Stomach (tissue), 9 donors: ENCODE results near the gene FIZ1. TPM values are rescaled to one million over a fixed set of nuclear protein-coding genes. Genes with fewer than 3 reads are reported as not detected.

ENCODE experiments used
- DNase-seq, 2 donors: peaks; one replicate each; pipeline versions ENCODE4 v3.0.0 to v3.0.0-alpha.2; 2013 to 2019
- H3K27ac ChIP-seq, 5 donors: fragments of 200-600 bp in 4 of 5; sonication (generic) in 4 of 5; one replicate each; pipeline ENCODE4 v1.5.1; 2013 to 2019; ENCODE audit warnings: mild to moderate bottlenecking in 1 of 5, moderate library complexity in 1 of 5
- H3K27me3 ChIP-seq, 3 donors: fragments of 200-600 bp; sonication (generic); one replicate each; pipeline ENCODE4 v1.5.1; 2017 to 2019; ENCODE audit warnings: mixed run types in 1 of 3
- H3K36me3 ChIP-seq, 4 donors: fragments of 200-600 bp; sonication (generic); 1 replicate in 3 of 4; 2 replicates in 1 of 4; pipeline ENCODE4 v1.5.1; 2016 to 2019
- H3K4me1 ChIP-seq, 4 donors: fragments of 200-600 bp; sonication (generic); one replicate each; pipeline ENCODE4 v1.5.1; 2016 to 2019
- H3K4me3 ChIP-seq, 4 donors: fragments of 200-600 bp; sonication (generic) in 3 of 4; one replicate each; pipeline ENCODE4 v1.5.1; 2016 to 2019; ENCODE audit warnings: mild to moderate bottlenecking in 1 of 4
- H3K9me3 ChIP-seq, 4 donors: fragments of 200-600 bp; sonication (generic); one replicate each; pipeline ENCODE4 v1.5.1; 2016 to 2019
- CTCF ChIP-seq, 7 experiments: fragments of 450-650 bp in 4 of 7; fragments of 200-600 bp in 3 of 7; sonication (generic) in 3 of 7; IDR thresholded peaks; one replicate each; pipeline ENCODE4 v1.5.1; 2016 to 2019; ENCODE audit warnings: antibody characterized with exemption in 7 of 7, control low read depth in 2 of 7, mild to moderate bottlenecking in 1 of 7
- EP300 ChIP-seq: sonication (generic); formaldehyde crosslinking; IDR thresholded peaks from one replicate; pipeline ENCODE4 v1.6.1; 2017; ENCODE audit warnings: antibody characterized with exemption
- POLR2A ChIP-seq, 4 donors: fragments of 450-650 bp; IDR thresholded peaks; one replicate each; pipeline ENCODE4 v1.6.1; 2016; ENCODE audit warnings: antibody characterized with exemption in 4 of 4, control low read depth in 2 of 4, mild to moderate bottlenecking in 1 of 4, moderate library complexity in 1 of 4
- POLR2AphosphoS5 ChIP-seq, 3 donors: sonication (generic); formaldehyde crosslinking; IDR thresholded peaks; one replicate each; pipeline ENCODE4 v1.6.1; 2016; ENCODE audit warnings: antibody characterized with exemption in 3 of 3
- WGBS, 5 donors: extraction: QIAGEN DNeasy Blood & Tissue Kit in 3 of 5; methylation state at CpG; one replicate each; pipeline versions ENCODE4 v1.1.5 to v1.1.7; 2013 to 2018; 5-methylcytosine and 5-hydroxymethylcytosine counted together
- intact Hi-C: fragments of 100-400 bp; cut with DNase I; formaldehyde crosslinking; loops from one replicate; pipeline ENCODE4 v1.15.1; 2023; ENCODE audit warnings: low total_unique reads
- polyA plus RNA-seq, 3 donors: library from polyadenylated mRNA; stranded (reverse); fragments of 200-250 nt; gene quantifications; one replicate each; pipeline ENCODE4 v1.2.3, GENCODE V29; 2013
- total RNA-seq, 5 donors: library from RNA; depleted of rRNA; stranded (reverse); fragments of >200 nt; gene quantifications; one replicate each; pipeline versions ENCODE4 v1.1.0 to v1.2.3, GENCODE V29; 2014 to 2016
- donor health status: healthy with polysubstance abuse.
- donor health status: Bipolar disorder and iron deficiency.
- donor health status: healthy.

FIZ1 gene
- total and polyA plus RNA-seq, 8 donors, result 4.0 to 16.8 (median 8.7) TPM; not detected in 1

- TF ChIP-seq POLR2AphosphoS5 (IDR thresholded peaks at IDR 0.05), result no peak
- TF ChIP-seq EP300, result no peak
- no peak for TF ChIP-seq CTCF (IDR thresholded peaks at IDR 0.05)
- no peak for TF ChIP-seq POLR2A (IDR thresholded peaks at IDR 0.05)
- Histone ChIP-seq H3K4me1 (peaks cover 7 to 43% (median 12%) of the 10 kb centered on the region in 4 donors), H3K4me3 (no peak overlapping the region), H3K27me3 (no peaks in the 10 kb centered on the region), H3K9me3 (no peaks in the 10 kb centered on the region), H3K27ac (no peak overlapping the region), H3K36me3 (peaks cover 16 to 65% (median 60%) of the 10 kb centered on the region in 4 donors)
- intact Hi-C loops, result no loop called here
- WGBS, 5 donors, result 94 to 99% (median 97%) methylated on average over 22 to 38 of the region's 38 CpGs
- no peak for DNase-seq
Observed at GRCh38 chr19:55616395-55616875, 17.1 kb upstream of the FIZ1 start.

- Histone ChIP-seq H3K4me1 (peaks cover 8 to 43% (median 17%) of the 10 kb centered on the region in 4 donors), H3K4me3 (no peak overlapping the region), H3K27me3 (no peaks in the 10 kb centered on the region), H3K9me3 (no peaks in the 10 kb centered on the region), H3K36me3 (peaks cover 16 to 60% (median 56%) of the 10 kb centered on the region in 4 donors), H3K27ac (no peak overlapping the region)
- intact Hi-C loops, result no loop called here
- TF ChIP-seq POLR2A (IDR thresholded peaks at IDR 0.05) (no peak), POLR2AphosphoS5 (IDR thresholded peaks at IDR 0.05) (no peak), CTCF (IDR thresholded peaks at IDR 0.05) (no peak), EP300 (no peak)
- WGBS, 5 donors, result 95 to 98% (median 97%) methylated on average over 53 to 88 of the region's 88 CpGs
- DNase-seq, result no peak
Observed at GRCh38 chr19:55615543-55616394, 16.5 kb upstream of the FIZ1 start.

GRCh38 chr19:55614711-55615542 is 15.6 kb upstream of the FIZ1 start:
- Histone ChIP-seq H3K27me3 (no peaks in the 10 kb centered on the region), H3K27ac (no peak overlapping the region), H3K4me3 (no peak overlapping the region), H3K4me1 (peaks cover 8 to 50% (median 17%) of the 10 kb centered on the region in 4 donors), H3K36me3 (peaks cover 16 to 64% (median 60%) of the 10 kb centered on the region in 4 donors), H3K9me3 (no peaks in the 10 kb centered on the region)
- 95 to 98% (median 97%) methylated on average over 53 to 98 of the region's 98 CpGs for WGBS, 5 donors
- intact Hi-C loops, result loop anchor here (5.0 kb wide), 1 partner anchor 103 kb away; no protein-coding TSS in a partner anchor
- no peak for TF ChIP-seq POLR2A (IDR thresholded peaks at IDR 0.05)
- TF ChIP-seq EP300, result no peak
- TF ChIP-seq POLR2AphosphoS5 (IDR thresholded peaks at IDR 0.05), result no peak
- TF ChIP-seq CTCF (IDR thresholded peaks at IDR 0.05), result no peak
- no peak for DNase-seq
